ENCODE measurements around the gene TAAR9.
"Not testable (repeated sequence)": the region's sequence is repeated elsewhere in the genome, so short reads cannot be mapped to it uniquely, and the experiment has no call there.

TAAR9 gene

GRCh38 chr6:132515386-132515785, 22.7 kb upstream of the TAAR9 start:
- DNase-seq (ENCODE audit: low read depth), result no peak

GRCh38 chr6:132520953-132521352, 17.1 kb upstream of the TAAR9 start:
- no peak for DNase-seq (ENCODE audit: low read depth)

GRCh38 chr6:132524646-132525045, 13.4 kb upstream of the TAAR9 start:
- DNase-seq (ENCODE audit: low read depth), result no peak

DNA sequence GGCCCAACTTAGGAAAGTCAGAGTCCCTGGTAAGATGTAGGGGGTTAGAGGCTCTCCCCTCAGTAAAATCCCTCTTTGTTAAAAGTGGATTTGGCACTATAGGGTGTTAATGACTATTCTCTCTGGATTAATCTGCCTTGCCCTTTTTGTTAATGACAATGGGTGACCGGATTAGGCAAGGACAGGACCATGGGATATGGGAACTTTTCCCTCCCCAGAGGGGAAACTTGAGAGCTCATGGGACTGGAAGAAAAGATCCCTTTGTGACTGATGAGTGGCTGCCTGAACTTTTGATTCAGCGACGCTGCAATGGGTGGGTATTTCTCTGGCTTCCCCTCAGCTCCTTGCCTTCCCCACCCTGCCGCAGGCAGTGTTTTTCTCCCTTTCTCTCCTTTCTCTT, 12.2 kb upstream of the TAAR9 start:
- DNase-seq (ENCODE audit: low read depth), result no peak

DNA sequence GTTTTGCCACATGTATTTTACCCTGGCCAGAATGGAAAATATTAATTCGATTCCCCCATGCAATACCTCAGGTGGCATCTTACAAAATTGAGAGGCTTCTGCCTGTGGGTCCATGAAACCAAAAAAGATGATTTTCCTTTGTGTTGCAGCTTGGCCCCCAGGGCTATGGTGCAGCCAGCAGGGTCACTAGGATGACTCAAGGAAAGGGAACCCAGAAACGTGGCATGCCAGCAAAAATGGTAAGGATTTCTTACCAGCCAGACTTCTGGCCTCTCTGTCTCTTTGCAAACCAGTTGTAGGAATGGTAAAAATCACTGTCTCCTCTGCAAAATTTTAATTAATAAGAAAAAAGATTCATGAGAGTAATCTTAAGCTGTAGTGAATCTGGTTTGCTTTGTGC, 11.6 kb upstream of the TAAR9 start:
- no peak for DNase-seq (ENCODE audit: low read depth)

GRCh38 chr6:132527791-132528190, 10.3 kb upstream of the TAAR9 start:
- DNase-seq (ENCODE audit: low read depth), result no peak

DNA sequence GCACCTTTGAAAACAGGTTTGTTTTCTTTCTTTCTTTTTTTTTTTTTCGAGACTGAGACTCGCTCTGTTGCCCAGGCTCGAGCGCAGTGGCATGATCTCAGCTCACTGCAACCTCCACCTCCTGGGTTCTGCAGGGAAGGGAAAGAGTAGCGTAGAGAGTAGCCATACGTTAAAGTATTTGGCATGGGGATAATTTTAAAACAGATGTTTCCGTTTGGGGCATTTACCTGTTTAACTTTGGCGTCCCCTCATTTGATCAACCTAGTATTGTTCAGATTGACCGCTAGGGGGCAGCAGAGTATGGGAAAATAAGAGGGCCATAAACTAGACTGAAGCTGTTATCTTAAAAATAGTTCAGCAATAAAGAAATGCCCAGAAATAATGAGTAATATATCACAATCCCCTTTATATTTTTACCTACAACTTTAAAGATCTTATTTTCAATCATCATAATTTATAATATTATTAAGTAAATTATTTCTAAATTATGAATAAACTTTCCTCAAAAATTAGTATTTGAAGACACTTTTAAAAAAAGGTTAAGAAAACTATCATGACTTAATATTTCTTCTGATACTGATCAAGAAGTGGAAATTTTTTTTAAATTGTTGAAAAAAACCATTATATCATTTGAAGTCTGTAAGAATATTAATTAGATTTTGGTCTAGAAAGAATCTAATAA, 7.6 kb upstream of the TAAR9 start:
- peak; percentile 73 for DNase-seq (ENCODE audit: low read depth)

GRCh38 chr6:132534546-132534945, 3.5 kb upstream of the TAAR9 start:
- not testable (repeated sequence) for DNase-seq (ENCODE audit: low read depth)

- no peak for DNase-seq (ENCODE audit: low read depth)
These were observed 932 bp upstream of the TAAR9 start for GRCh38 chr6:132537145-132537544.

DNA sequence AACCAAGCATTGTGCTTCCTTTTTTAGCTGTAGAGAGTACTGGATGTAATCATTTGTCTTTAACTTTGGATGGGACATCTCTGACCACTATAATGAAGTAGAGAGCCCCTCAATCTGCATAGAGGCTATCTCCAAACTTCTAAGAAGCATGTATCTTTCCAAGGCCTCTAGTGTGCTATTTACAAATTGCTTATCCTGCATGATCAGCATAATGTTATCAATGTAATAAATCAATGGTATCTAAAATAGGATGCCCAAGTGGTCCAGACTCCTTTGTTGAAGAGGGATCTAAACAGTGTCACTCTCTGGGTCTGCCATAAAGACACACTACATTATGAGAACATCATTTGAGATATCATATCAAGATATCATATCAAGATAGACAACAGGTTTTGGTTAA, 6.7 kb downstream of the TAAR9 start:
- no peak for DNase-seq (ENCODE audit: low read depth)

GRCh38 chr6:132548746-132549463, 10.8 kb downstream of the TAAR9 start:
- DNase-seq (ENCODE audit: low read depth), result no peak

DNA sequence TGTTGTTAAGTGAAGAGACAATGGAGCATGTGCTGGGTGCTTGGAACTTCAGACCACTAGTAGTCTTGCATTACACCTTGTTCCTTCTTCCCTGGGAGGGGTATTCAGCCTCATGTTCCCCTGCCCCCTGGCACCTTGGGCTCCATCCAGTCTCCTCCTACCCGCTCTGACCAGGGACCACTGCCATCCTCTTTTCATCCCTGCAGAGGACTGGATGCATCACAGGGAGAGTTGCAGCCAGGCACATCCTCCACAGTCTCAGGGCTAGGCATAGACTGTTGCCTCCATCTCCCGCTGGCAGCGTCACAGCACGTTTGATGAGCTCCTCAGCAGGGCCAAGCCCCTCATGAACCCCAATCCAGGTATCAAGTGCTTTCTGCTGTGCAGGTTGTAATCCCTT, 13.1 kb downstream of the TAAR9 start:
- DNase-seq (ENCODE audit: low read depth), result no peak

DNA sequence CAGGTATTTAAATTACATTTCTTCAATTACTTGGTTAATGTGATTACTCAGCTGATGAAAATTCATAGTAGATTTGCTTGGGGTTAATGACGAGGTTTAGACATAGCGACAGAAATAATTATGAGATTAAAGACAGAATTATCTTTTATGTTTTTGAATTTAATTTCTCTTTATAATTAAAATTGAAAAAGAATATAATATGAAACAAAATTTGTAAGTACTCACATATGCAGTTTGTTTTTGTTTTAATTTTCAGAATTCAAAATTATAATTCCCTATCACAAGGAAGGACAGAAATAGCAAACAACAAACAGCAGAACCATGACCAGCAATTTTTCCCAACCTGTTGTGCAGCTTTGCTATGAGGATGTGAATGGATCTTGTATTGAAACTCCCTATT, 14.3 kb downstream of the TAAR9 start, which contains the start of gene TAAR8:
TSS of gene TAAR8 (plus strand) at position 301 of the 400 bp plus-strand sequence. CDS start at position 322, 21 bp downstream.
- no peak for DNase-seq (ENCODE audit: low read depth)

- not testable (repeated sequence) for DNase-seq (ENCODE audit: low read depth)
These were observed 22.0 kb downstream of the TAAR9 start for GRCh38 chr6:132560087-132560486.

DNA sequence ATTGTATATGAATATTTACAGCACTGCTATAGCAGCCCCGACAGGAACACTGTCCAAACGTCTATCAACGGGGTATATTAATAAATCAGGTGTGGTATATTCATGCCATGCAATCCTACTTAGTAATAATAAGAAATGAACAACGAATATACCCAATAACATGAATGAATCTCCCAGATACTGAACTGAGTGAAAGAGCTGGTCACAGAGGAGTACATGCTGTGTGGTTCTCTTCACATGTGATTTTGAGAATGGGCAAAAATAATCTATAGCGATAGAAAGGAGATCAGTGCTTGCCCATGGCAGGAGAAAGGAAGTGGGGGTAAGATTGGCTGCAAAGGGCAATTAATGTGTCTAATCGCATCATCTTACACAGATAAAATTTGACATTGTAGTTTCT, 28.3 kb downstream of the TAAR9 start:
- no peak for DNase-seq (ENCODE audit: low read depth)

DNA sequence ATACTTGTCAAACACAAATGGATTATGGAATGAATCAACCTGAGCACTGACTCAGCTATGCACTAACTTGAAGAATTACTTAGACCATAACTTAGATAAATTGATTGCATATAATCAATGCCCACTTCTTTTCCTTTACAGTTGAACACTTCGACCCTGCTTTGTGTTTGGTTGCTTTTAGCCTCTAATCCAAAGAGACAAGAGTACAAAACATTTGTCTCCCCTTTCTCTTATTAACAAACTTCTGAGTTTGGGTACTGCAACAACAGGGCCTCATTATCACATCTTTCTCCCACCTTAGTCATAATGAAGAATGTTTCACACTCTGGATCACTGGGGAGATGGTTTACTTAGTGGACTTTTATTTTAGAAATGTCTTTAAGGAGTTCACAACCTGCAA, 29.5 kb downstream of the TAAR9 start:
- no peak for DNase-seq (ENCODE audit: low read depth)

- DNase-seq (ENCODE audit: low read depth), result no peak
These were observed 30.5 kb downstream of the TAAR9 start for GRCh38 chr6:132568611-132569010.

- no peak for DNase-seq (ENCODE audit: low read depth)
These were observed 31.1 kb downstream of the TAAR9 start for GRCh38 chr6:132569170-132569569.

- DNase-seq (ENCODE audit: low read depth), result no peak
These were observed 32.2 kb downstream of the TAAR9 start, which contains the start of gene TAAR6 for GRCh38 chr6:132570221-132570777. Gene TAAR6 (plus strand): TSS chr6:132570322. CDS start chr6:132570322, 0 bp downstream.

DNA sequence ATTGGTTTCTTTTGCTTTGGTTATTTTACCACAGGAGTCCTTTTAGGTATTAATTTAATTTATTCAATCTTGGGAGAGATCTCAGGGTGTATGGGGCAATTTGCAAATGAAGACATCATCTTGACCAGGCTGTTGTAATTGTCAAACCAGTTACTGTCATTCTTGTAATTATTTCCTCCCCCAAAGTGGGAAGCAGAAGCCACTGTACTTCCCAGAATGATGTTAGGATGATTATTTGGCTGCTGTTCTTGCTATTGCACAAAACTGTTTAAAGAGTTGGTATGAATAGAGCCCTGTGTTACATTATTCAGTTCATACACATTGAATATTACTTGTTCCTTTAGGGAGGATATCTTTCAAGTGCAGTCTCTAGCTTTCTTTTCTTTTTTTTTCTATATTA, 33.7 kb downstream of the TAAR9 start:
- no peak for DNase-seq (ENCODE audit: low read depth)

- DNase-seq (ENCODE audit: low read depth), result no peak
These were observed 46.6 kb downstream of the TAAR9 start for GRCh38 chr6:132584698-132585097.

- no peak for DNase-seq (ENCODE audit: low read depth)
These were observed 49.3 kb downstream of the TAAR9 start for GRCh38 chr6:132587424-132587823.
